HT-29 (cell line): Measurements from ENCODE around the gene TRPM2. TPM values are rescaled to one million over a fixed set of nuclear protein-coding genes. Genes with fewer than 3 reads are reported as not detected.
"Not testable (repeated sequence)": the region's sequence is repeated elsewhere in the genome, so short reads cannot be mapped to it uniquely, and the experiment has no call there.

ENCODE experiments used
- DNase-seq: peaks from one replicate; pipeline ENCODE4 v3.0.0-alpha.2; 2015; ENCODE audit warnings: low spot score
- total RNA-seq: library from RNA; depleted of rRNA; stranded (reverse); fragments of >200 nt; shearing (Covaris generic); gene quantifications from 2 replicates; pipeline ENCODE4 v1.2.3, GENCODE V29; 2014

The TRPM2 gene
- total RNA-seq, 1 experiment from 2014 or later = not detected

DNA sequence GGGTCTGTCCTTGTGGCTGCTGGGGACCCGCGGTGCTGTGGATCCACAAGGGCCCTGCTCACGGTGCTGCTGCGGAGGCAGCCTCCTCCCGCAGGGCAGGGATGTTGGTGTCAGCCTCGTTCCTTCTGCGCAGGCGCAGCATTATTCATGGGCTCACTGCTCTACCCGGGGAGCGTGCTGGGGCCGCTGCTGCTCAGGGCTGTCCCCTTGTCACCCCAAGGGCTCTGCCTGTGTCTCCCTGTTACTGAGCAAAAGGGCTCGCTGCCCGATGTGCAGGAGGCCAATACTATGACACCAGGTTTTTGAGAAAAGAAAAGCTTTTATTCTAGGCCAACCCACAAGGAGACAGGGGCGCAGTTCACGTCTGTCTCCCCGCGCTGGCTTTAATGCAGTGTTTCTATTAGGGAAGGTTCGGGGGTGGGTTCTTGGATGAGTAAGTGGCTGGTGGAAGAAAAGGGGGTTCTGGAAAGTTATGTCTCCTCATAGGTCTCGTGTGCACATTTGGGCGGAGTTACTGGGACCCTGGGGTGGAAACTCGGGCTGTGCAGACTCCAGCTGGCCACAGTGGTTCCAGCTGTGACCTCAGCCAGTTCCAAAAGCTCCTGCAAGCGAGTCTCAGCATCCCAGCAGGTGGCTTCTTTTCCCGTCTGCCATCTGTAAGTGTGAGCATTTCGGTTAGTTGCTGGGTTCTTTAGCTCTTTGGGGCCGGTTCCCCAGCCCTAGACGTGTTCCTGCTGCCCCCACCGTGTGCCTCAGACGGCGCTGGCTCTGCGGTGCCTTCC lies 61.1 kb downstream of the TRPM2 start:
- no peak for DNase-seq

DNA sequence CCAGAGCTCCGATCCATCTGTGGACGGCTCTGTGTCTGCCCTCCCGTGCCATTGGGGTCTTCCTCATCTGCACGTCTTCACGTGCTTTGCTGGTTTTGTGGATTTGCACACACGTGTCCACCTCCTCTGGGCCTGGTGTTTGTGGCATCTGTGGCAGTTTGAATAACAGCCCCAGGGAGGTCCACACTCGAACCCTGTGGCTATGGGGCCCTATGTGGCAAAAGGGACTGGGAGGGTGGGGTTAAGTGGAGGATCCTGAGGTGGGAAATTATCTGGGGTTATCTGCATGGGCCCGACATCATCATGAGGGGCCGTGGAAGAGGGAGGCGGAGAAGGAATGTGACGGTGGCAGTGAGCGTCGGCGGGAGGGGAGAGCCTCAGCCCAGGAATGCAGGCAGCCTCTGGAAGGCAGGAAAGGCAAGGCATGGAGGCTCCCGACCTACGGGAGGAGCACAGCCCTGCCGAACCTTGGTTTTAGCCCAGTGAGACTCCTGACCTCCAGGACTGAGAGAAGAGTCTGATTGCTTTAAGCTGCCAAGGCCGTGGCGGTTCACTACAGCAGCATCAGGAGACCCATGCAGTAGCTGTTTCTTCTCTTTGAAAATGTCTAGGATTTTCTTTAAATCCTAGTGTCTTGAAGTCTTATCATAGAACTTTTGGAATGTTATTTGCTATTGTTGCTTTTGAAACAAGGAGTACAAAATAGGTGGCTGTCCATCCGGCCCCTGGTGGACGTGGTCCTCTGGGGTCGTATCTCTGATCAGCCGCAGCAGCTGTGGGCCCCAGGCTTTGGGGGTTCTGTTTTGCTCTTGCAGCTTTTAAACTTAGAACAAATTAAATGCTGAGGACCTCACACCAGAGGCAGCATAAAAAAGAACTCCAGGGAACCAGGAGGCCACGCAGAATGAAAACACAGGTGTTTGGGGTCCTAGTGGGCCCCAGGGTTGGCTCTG lies 61.9 kb downstream of the TRPM2 start:
- no peak for DNase-seq

- no peak for DNase-seq
Measured at GRCh38 chr21:44416193-44416592, 62.8 kb downstream of the TRPM2 start.

GRCh38 chr21:44417621-44418107 lies 64.2 kb downstream of the TRPM2 start:
- DNase-seq = not testable (repeated sequence)

- no peak for DNase-seq
Measured at GRCh38 chr21:44418108-44418875, 64.9 kb downstream of the TRPM2 start.

- no peak for DNase-seq
Measured at GRCh38 chr21:44418876-44419230, 65.4 kb downstream of the TRPM2 start.

DNA sequence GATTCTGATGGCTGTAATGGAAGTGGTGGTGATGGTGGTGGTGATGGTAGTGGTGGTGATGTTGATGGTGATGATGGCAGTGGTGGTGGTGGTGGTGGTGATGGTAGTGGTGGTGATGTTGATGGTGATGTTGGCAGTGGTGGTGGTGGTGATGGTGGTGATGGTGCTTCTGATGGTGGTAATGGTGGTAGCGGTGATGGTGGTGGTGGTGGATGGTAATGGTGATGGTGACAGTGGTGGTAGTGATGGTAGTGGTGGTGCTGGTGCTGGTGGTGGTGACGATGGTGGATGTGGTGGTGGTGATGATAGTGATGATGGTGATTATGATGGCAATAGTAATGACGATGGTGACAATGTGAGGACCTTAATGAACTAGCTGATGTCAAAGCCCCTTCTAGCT lies 66.3 kb downstream of the TRPM2 start:
- DNase-seq = no peak

DNA sequence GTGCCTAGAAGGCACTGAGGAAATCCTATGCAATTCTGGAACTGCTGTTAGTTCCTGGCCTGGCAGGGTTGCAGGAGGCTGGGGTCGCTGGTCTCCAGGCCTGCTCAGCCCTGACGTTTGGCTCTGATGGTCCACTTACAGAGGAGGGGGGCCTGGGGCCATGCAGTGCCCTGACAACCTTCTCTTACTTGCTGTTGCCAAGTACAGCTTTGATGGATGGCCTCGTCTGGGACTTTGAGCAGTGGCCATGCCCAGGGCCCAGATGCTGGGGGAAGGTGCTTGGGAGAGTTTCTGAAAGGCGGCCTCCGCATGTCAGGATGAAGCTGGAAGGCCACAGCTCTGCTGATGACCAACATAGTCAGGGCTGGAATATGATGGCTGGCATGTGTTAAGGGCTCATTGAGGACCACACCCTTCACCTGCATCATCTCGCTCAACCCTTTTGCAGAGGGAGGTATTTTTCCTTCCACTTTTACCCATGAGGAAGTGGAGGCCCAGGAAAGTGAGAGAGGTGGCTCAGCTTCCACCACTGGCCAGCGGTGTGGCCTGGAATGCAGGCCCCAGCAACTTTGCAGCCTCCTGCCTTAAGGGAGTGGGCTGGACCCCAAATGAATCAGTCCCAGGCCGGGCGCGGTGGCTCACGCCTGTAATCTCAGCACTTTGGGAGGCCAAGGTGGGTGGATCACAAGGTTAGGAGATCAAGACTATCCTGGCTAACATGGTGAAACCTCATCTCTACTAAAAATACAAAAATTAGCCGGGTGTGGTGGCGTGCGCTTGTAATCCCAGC lies 67.2 kb downstream of the TRPM2 start:
- DNase-seq = no peak

DNA sequence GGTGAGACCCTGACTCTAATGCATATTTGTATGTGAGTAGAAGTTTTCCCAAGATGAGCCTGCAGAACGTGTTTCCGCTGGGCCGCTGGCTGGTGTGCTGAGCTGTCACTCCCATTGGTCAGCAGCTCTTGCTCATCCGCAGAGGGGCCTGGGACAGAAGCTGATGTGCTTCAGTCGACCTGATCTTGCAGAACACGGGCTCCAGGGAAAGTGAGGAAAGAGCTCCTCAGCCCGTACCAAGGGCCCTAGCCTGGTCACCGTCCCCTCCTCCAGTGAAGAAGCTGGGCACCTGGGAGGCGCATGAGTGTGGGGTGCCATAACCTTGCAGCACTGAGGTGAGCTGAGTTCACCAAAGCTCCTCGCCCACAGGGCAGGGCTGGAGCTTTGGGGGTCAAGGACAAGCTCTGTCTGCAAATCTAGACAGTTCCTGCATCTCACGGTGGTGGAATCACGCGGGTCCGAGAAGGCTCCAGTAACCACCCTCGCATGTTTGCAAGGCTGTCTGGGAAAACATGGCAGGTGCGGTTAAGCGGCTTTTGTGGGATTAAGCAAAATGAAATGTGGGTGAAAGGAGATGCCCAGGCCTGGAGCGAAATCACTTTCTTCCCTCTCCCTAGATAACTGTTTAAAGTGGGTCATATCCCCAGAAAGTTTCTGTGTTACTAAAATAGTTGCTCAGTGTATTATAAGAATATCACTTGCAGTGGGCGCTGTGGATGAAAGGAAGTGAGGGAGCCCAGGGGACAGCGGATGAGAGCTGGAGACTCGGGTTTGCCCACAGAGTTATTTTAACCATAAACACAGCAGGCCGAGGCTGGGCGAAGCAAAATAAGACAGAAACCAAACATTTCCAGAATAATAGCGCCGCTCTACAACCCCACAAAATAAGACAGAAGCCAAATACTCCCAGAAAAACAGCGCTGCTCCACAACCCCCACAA lies 68.8 kb downstream of the TRPM2 start:
- no peak for DNase-seq

DNA sequence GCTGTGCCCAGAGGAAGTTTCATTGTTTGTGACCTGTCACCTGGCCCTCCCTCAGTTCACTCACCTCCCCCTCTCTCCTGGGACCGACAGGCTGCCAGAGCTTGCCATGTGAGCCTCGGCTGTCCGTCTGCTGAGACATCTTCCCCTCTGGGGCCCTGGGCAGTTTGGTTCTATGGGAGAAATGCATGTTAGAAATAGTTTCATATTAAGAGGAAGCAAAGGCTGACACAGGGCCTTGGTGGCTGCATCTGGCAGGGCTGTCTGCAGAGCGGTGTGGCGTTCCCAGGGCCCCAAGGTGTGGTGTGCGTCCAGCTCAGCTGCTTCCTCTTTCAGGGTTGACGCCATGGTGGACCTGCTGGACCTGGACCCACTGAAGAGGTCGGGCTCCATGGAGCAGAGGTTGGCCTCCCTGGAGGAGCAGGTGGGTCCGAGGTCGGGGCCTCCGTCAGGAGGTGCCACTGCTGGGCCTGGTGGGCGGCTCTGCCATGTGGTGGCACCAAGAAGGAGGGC lies 69.9 kb downstream of the TRPM2 start:
- no peak for DNase-seq

GRCh38 chr21:44423941-44424607 lies 70.7 kb downstream of the TRPM2 start:
- no peak for DNase-seq

DNA sequence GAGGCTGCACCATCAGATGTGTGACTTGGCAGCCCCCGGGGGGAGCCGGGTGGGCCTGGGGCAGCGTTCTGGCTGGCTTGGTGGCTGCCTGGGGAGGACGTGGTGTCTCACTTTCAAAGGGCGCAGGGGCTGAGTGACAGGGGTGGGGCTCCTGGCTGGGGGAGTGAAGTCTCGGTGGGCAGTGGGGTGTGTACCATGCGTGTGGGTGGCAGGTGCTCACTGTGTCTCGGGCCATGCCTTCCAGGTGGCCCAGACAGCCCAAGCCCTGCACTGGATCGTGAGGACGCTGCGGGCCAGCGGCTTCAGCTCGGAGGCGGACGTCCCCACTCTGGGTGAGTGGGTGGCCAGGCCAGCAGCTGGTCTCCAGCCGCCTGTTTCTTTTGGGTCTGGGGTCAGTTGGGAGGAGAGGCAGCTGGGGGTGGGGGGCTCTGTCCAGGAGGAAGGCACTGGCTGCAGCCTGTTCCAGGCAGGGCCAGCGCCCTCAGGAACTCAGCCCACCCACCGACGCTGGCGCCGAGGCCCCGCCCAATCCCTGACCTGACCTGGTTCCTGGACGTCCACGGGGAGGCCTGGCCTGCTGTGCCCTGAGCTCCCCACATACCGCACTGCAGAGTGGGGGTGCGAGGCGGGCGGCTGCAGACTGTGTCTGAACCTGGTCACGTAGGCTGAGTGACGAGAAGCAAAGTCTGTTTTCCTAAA lies 71.3 kb downstream of the TRPM2 start:
- DNase-seq = no peak

- no peak for DNase-seq
Measured at GRCh38 chr21:44425307-44425894, 72.0 kb downstream of the TRPM2 start.

DNA sequence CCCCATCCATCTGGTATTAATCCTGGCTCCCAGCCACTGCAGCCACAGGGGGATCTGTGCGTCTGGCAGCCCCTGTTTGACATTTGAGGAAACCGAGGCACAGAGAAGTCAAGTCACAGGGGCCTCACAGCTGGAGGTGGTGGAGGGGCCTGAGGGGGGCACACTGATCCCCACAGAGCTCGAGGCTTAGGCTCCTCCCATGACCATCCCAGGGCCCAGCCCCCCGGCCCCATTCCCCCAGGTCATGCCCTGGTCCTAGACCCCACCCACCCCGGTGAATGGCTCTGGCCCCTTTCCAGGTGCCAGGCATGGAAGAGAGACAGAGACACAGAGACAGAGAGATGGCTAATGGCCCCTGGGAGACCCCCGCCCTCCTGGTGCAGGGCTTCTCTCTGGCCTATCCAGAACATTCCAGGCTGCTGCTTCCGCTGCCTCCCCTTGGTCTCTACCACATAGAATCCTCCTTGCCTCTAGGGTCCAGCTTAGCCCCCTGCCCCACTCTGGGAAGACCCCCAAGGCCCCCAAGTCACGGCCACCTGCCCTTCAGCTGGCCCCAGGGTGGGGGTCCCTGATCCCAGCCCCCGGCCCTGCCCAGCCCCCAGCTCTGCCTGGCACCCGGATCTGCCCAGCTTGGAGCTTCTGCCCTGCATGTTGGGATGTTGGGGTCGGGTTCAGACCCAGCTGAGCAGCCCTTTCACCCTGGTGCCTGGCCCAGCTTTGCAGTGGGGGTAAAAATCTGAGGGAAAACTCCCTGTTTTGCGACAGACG lies 72.7 kb downstream of the TRPM2 start:
- no peak for DNase-seq

- no peak for DNase-seq
Measured at GRCh38 chr21:44426663-44427191, 73.3 kb downstream of the TRPM2 start.

GRCh38 chr21:44427241-44428120 lies 74.1 kb downstream of the TRPM2 start:
- no peak for DNase-seq
